Measurements from ENCODE around the gene CREB3L2.

CREB3L2 gene

DNA sequence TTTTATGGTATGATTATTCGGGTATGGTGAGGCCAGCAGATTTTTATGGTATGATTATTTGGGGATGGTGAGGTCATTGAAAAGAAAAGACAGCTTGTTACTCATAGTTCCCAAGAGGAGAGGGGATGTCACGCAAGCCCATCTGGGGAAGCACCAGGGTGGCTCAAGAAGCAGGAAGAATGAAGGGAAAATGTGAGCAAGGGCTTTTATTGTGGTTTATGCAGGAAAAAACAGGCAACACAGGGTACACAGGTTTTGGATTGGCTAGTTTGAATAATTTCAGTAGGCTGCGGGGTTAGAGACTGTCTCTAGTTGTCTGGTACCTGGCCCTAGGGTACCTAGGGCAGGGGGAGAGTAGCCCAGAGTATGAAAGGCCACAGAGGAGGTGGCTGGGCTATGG, 128.4 kb downstream of the CREB3L2 start:
- no peak for DNase-seq (ENCODE audit: low read depth in 3 of 3)

DNA sequence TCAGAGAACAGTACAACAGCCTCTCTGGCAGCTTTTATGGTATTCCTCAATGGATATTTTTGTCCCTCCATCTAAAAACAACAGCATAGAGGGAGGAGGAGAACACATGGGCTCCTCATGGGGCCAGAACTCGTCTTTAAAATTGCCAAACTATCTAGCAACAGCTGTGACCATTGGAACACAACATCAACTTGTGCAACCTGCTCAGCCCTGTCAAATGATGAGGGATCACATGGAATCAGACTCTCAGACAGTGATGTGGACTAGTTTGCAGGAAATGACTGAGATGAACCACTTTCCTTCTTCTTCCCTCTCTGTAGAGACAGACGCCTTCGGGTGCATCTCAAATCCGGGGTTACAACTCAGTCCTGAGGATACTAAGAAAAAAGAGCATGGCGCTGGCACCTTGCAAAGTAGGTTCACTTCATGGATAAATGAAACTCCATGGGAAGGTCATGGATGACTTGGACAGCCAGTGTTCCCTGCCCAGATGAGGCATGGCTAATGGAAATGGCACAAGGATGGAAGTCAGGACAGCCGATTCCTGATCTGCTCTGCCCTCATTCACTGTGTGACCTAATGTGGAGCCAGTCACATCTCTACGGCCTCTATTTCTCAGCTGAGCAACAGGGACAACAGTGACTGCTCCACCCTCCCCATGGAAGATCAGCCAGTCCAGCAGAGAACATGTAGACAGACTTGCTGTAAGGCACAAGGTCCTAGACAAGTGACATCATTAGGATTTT, 130.5 kb downstream of the CREB3L2 start:
- DNase-seq (ENCODE audit: low read depth in 3 of 3): no peak

DNA sequence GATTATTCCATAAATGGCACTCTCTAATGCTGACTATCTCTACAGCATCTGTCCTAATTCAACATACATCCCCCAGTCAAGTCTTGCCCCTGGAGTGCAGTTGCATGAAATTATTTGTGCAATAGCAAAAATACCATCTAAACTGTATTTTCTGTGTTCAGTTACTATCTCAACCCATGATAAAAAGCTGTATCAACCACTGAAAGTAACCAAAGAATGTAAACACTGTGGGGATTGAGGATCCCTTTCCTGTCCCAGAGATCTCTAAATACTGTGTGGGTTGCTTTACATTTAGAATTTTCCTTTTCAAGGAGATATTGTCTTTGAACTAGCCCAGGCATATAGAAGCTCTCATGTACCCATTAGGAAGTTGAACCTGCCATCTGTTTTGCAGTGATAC, 131.2 kb downstream of the CREB3L2 start:
- DNase-seq (ENCODE audit: low read depth in 3 of 3): no peak

DNA sequence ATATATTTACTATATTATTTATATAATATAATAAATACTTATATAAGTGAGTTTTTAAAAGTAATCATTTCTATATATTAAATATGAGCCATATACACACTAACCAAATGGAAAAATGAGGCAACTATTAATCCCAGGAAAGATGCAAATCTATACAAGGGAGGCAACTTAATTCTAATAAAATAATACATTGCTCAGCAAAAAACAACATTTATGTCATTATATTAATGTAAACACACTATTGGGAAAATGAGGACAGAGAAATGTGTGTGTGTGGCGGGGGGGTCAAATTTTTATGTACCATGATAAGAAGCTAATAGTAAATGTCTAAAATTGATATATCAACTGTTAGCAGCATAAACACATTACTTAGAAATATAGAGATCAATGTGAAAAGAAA, 131.8 kb downstream of the CREB3L2 start:
- no peak for DNase-seq (ENCODE audit: low read depth in 3 of 3)

DNA sequence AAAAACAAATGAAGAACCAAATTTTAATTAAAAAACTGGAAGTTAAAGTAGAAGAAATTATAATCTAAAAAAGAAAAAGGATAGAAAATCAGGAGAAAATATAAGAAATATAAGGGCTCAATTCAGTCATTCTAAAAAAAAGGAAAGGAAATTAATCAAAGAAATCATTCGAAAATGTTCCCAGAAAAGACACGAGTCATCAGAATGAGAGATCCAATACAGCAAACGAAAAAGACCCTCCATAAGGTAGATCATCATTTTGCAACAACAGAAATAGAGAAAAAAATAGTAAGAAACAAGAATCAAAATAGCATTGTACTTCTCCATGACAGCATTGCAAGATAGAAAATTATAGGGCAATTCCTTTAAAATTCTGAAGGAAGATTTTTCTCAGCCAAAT, 132.6 kb downstream of the CREB3L2 start:
- no peak for DNase-seq (ENCODE audit: low read depth in 3 of 3)

DNA sequence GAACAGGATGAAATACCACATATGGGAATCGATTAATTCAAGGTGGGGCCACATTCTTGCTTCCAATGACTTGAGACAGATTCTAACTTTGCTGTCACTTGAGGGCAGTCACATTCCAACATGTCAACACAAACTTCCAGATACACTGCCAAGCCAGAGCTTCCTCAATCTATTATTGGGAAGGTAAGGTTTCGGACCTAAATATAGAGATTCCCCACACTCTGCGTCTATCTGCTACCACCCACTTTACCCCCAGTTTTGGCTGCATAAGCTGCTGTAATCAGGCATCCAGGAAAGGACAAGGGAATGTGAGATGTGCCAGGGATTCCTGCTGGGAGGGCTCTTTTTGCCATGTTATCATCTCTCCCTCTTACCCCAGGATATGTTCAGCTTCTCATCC, 134.6 kb downstream of the CREB3L2 start:
- DNase-seq (ENCODE audit: low read depth in 3 of 3): no peak

DNA sequence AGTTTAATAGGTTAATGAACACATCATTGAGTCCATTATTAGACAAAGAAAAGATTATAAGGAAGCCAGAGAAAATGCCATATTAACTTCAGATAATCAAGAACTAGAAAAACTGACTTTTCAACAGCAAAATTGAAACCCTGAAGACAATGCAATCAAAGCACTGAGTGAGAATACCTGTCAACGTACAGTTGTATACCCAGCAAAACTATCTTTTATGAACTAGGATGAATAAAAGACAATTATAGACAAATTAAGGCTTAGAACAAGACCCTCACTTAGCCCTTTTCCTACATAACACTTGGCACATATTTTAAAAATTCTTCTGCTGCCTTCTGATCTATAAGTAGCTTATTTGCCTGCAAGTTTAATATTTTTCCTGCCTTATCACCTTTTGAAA, 136.1 kb downstream of the CREB3L2 start:
- DNase-seq (ENCODE audit: low read depth in 3 of 3): no peak

DNA sequence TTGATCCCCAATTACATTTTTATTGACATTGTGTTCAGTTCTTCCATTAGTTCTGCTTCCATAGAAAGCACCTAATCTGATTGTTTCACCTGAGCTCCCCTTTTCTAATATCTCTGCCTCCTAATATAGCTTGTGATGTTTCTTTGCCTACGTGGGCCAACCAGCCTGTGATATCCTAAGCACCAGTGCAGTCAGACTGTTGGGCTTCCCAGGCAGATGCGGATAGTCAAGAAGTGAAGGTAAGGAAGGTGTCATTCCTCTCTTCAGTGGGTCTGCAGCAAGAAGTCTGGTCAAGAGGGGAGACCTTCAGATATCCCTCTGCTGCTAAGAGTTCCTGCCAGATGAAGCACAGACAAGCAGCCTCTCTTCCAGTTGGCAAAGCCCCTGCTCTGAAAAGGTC, 138.9 kb downstream of the CREB3L2 start:
- no peak for DNase-seq (ENCODE audit: low read depth in 3 of 3)

DNA sequence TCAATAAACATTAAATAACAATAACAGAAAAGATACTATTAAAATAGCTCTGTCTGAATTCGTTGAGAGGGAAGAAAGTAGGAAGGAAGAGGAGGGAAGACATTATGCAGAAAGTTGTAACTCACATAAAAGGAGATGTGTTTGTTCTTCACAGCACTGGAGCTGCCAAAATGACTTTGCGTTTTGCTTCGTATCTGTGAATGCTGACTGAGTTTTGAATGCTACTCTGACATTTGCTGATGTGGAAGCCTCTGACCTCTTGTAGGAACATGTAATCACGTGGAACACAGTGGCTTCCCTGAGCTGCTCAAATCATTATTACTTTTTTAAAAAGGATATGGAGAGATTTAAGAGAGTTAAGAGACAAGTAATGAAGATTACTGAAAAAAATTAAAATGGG, 139.5 kb downstream of the CREB3L2 start:
- no peak for DNase-seq (ENCODE audit: low read depth in 3 of 3)

DNA sequence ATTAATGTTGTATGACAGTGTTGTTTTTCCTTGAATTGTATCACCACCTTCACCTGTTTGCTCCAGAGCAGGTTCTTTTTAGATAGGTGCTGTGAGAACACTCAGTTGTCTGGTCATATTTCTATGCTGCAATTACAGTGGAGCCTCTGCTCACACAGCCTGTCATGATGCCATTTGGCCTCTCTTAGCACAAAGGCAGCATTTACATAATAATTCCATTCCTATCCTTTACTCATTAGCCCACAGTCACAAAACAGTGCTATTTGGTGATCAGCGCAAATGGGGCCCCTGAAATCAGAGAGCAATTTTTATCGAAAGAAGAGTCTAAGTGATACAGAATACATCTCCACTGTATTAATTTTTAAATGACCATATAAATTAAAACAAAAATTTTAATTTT, 141.3 kb downstream of the CREB3L2 start:
- DNase-seq (ENCODE audit: low read depth in 3 of 3): no peak

DNA sequence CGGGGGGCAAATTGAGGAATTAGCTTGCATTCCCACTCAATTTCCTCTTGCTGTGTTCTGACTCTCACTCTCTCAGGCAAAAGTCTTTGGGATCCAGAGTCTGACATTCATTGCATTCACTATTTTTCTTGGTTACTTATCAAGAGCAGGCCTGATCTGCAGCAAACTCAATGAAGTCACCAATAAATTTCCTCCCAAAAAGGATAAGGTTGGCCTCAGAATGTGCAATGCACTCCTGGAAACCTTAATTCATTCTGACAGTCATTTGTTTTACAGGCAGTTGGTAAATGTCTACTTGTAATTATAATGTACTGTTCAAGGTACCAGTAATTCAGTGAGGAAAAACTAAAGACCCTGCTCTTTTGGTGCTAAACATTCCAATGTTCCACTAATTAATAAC, 148.8 kb downstream of the CREB3L2 start:
- DNase-seq (ENCODE audit: low read depth in 3 of 3): no peak

DNA sequence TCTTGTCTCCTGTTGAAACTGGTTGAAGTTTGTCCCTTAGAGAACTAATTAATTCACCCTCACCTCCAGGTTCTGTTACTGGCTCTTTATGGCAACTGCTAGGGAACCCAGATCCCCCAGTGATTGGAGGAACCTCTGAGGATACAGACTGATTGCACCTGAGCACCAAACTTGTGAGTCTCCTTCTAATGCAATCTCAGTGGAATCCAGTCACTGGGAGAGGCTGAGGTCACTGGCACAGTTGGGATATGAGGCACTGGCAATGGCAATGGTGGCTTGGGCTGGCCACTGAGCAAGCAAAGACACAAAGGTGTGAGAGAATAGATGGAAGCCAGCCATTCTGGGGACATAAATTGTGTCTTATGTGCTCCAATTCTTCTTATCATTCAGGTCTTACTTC, 149.8 kb downstream of the CREB3L2 start:
- DNase-seq (ENCODE audit: low read depth in 3 of 3): no peak

DNA sequence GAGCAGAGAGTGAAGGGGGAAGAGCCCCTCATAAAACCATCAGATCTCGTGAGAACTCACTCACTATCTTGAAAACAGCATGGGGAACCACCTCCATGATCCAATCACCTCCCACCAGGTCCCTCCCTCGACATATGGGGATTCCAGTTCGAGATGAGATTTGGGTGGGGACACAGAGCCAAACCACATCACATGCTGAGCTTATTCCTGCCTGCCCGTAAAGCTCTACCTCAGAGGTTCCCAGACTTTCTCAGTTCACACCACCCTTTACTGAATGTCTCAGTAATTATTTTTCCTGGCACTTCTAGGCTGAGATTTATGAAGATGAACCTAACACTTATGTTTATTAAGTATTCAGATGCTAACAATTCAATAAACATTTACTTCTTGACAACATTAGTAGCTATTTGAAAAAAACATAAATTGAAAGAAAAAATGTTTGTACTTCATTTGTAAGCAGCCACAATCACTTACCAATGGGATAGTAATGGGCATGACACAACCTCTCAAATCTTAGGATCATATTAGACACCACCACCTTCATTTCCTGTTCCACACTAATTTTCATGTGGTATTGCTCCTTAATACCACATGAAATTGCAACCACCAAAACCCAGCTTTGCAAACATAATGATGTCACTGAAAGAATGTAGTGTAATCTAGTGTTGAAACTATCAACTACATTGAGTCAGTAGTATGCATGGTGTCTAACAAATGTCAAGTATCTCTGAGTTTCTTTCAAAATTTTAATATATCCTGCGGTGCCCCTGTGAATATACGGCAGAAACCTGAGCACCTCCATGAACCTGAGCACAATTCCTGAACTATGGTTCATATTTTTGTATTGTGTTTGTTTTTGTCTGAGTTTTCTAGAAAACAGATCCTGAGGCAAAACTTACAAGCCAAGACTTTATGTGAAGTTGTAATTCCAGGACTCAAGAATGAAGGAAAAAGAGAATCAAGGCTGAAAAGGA, 150.6 kb downstream of the CREB3L2 start:
- no peak for DNase-seq (ENCODE audit: low read depth in 3 of 3)

DNA sequence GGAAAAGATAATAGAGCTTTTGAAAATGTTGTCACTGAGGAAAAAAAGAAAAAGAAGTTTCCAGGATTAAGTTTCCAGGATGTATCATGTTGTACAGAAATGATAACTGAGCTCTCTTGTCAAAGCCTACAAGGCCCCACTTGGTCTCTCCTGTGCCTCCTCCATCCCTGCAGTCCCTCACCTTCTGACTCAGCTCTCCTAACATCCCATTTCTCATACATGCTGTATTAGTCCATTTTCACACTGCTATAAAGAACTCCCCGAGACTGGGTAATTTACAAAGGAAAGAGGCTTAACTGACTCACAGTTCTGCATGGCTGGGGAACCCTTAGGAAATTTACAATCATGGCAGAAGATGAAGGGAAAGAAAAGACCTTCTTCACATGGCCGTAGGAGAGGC, 151.3 kb downstream of the CREB3L2 start:
- DNase-seq (ENCODE audit: low read depth in 3 of 3): no peak

DNA sequence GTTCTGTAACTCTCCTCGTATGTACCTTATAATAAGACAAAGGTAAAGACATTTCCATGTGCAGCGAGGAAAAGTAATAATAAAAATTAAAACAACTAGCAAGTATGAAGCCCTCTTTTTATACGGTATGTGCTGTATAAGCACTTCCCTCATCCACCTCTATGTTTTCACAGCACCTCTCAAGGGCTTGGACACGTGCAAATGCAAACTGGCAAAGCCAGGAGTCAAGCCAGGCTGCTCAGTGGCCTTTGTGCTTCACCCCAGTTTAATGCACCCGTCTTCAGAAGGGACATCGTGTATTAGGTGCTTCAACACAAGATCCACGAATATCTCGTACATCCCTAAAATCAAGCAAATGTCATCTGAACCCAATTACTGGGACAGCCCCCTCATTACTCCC, 153.8 kb downstream of the CREB3L2 start:
- DNase-seq (ENCODE audit: low read depth in 3 of 3): no peak

DNA sequence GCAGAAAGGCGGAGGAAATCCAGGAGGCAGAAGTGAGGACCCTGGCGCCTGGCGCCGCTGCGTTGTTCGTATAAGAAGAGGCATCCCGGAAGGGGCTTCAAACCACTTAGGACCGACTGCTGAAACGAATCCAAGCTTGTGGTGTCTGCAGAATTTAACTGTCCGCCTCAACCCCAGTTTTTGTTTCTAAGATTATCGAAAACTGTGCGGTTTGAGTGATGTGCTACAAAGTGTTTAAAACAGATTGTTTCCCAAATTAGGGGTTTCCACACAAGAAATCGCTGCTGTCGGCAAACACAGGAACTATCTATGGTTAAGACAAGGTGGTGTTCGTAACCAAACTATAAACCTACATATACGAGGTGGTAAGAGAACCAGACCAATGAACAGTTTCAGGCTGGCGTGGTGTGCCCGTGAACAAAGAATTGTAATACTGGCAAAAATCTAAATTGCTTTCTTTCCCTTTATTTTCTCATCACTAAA, 154.3 kb downstream of the CREB3L2 start:
- DNase-seq (ENCODE audit: low read depth in 3 of 3): no peak

DNA sequence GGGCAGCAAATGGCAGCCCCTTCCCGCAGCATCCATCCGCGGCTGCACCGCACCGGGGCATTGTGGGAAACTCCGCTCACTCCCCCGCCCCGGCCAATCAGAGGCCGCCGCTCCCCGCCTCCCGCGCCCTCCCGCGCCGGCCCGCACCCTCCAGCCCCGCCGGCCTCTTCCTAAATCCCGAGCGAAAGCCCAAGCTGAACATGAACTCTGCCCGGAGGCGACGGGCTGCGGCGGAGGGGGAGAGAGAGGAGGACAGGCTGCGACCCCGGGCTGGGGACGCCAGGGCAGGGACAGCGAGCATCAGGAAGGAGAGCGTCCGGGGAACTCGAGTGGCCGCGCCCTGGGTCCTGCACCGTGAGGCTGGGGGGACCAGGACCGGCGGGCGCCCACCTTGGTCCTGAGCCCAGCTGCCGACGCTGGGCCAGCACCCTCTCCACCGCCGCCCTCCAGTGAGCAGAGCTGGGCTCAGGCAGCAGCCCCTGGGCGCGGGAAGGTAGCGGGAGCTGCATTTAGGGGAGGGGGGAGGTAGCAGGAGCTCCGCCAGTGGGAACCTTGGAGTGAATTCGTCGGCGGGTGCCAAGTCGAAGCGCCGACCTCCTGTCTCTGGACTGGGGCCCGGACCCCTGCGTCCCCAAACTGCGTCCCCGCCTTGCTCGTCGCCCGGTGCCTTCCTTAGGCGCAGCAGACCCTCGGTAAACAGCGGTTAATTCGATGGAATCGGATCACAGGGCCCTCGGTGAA, 154.9 kb downstream of the CREB3L2 start, which contains the start of gene DGKI:
Gene DGKI (minus strand): TSS at position 148 of the 741 bp plus-strand sequence.
- DNase-seq (ENCODE audit: low read depth in 3 of 3): no peak

DNA sequence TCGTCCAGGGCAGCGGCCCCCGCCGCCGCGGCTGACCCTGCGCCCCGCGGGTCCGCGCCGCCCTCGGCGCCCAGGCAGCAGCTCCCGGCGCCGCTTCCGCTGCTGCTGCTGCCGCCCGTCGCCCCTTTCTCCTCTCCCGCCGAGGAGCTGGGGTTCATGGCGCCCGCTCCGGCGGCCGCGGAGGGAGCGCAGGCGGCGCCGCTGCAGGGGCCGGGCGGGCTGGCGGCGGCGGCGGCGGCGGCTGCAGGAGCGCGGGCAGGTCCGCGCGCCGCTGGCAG, 155.4 kb downstream of the CREB3L2 start:
- DNase-seq (ENCODE audit: low read depth in 3 of 3): no peak

DNA sequence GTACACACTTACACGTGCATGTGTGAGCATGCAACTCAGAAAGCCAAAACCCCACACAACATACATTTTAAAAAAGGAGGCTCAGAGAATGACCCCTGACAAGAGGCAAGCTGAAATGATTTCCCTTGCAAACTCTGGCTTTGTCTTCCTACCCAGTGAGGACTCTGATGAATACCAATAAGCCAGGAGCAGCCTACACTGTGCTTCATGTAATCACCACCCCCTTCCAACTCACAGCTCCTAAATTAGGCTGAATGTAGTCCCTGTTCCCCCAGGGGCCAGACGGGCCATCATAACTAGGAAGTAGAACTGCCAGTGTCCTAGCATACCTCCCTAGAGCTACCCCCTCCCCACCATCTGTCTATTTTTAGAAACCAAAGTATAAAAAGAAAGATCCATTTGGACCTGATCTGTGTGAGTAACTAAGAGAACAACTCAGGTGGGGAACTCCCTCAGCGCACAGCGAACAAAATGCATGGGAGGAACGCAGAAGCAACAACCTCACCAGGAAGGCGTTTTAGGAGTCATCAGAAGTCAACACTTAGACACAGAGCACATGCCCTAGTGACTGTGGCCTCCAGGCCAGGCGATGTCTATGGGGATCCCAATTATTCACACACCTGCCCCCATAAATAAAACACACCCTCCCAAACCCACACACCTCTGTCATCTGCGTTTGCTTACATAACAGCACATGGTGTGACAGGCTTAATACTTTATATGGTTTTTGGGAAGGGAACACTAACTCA, 157.0 kb downstream of the CREB3L2 start:
- DNase-seq (ENCODE audit: low read depth in 3 of 3): no peak

DNA sequence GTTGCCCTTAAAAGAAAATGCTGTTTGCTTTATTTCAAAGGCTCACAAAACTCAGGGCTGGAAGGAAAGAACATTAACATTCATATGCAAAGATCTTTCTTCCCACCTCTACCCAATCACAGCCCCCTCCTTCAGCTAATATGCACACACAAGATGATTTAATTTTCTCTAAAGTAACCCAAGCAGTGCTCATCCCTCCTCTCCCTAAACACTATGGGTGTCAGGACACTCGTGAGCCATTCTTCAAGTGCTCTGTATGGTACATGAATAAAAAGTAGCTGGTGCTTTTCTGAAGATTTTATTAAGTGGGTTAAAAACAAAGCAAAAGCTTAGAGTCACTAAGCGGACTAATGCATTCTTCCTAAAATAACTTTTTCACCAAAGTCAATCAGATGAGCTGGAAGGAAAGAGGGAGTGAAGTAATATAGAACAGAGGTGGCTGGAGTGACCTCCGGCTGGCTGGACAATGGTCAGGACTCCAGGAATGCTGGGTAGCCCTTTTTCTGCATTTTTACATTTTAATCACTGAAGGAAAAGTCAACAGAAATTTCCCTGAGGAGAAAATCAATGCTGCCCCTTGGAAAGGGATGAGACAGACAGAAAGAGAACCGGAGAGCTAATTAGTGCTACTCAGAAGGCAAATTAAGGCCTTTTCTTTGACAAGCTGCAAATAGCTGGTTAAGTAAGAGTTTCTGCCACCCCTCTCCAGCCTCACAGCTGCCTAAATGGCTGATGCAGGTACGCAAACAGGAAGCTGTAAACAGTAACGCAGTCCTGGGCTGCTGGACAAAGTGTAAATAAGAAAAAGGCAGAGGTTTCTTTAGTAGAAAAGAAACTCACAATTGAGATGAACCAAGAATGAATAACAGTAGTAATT, 161.7 kb downstream of the CREB3L2 start:
- no peak for DNase-seq (ENCODE audit: low read depth in 3 of 3)

Data from stimulated activated CD4-positive, alpha-beta T cell treated with anti-CD3 and anti-CD28 coated beads, TNF-alpha, amount 100 ng/mL, for 4 hours (primary cell).